ENCODE measurements around the gene MYBPHL.

GRCh38 chr1:109243860-109244552 lies 62.8 kb downstream of the MYBPHL start:
- TF ChIP-seq CTCF (IDR thresholded peaks at IDR 0.05) (no peak), GATA2 (CRISPR knock-in tag; IDR thresholded peaks at IDR 0.05) (no peak), TAF1 (IDR thresholded peaks at IDR 0.05; ENCODE audit: borderline replicate concordance, low read depth, low read length) (no peak), EZH2phosphoT487 (IDR thresholded peaks at IDR 0.05; ENCODE audit: borderline replicate concordance, low read depth) (no peak), RCOR1 (IDR thresholded peaks at IDR 0.05; ENCODE audit: low read length) (no peak), EP300 (IDR thresholded peaks at IDR 0.05; ENCODE audit: borderline replicate concordance in 1 of 2, low read depth in 1 of 2, low read length in 1 of 2) (no peak), SMC3 (IDR thresholded peaks at IDR 0.05; ENCODE audit: low read depth, low read length) (no peak), USF2 (IDR thresholded peaks at IDR 0.05; ENCODE audit: borderline replicate concordance, low read depth, low read length) (no peak), POLR2AphosphoS5 (IDR thresholded peaks at IDR 0.05; ENCODE audit: low read depth, low read length) (no peak), ELF1 (IDR thresholded peaks at IDR 0.05) (no peak), ZBTB33 (IDR thresholded peaks at IDR 0.05; ENCODE audit: borderline replicate concordance, low read depth) (no peak)
